Breast epithelium (tissue), 3 donors: Measurements from ENCODE around the gene CSNK1G3.

Experiments used
- POLR2A ChIP-seq: fragments of 450-650 bp; IDR thresholded peaks from one replicate; pipeline ENCODE4 v1.6.1; 2016; ENCODE audit warnings: antibody characterized with exemption, mild to moderate bottlenecking, moderate library complexity
- POLR2AphosphoS5 ChIP-seq, 3 donors: sonication (generic); formaldehyde crosslinking; IDR thresholded peaks; one replicate each; pipeline ENCODE4 v1.6.1; 2017; ENCODE audit warnings: antibody characterized with exemption in 3 of 3
- TF ChIP-seq, protein P1 (sequence below), 3 donors: fragments of 450-650 bp; IDR thresholded peaks; one replicate each; pipeline ENCODE4 v1.5.1; 2016 to 2017; ENCODE audit warnings: antibody characterized with exemption in 3 of 3, mild to moderate bottlenecking in 3 of 3, moderate library complexity in 3 of 3

DNA sequence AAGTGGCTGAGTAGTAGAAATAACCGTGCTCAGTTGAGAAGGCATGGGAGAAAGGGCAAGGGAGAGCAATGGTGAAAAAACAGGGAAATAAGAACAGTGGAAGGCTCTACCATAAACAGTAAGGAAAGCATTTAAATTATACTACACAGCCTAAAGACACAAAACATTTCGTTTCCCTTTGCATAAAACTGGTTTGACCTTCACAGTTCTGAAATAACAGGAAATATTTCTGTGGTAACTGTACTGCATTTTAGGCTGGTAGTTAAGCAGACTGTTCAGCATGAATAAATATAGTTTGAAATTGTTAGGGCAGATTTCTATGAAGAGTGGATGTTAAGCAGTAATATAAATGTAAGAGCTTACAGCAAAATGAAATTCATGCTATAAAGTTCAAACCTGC, 147.5 kb downstream of the CSNK1G3 start:
- TF ChIP-seq POLR2AphosphoS5 (IDR thresholded peaks at IDR 0.05) (no peak), POLR2A (no peak)
- TF ChIP-seq, protein P1, sequence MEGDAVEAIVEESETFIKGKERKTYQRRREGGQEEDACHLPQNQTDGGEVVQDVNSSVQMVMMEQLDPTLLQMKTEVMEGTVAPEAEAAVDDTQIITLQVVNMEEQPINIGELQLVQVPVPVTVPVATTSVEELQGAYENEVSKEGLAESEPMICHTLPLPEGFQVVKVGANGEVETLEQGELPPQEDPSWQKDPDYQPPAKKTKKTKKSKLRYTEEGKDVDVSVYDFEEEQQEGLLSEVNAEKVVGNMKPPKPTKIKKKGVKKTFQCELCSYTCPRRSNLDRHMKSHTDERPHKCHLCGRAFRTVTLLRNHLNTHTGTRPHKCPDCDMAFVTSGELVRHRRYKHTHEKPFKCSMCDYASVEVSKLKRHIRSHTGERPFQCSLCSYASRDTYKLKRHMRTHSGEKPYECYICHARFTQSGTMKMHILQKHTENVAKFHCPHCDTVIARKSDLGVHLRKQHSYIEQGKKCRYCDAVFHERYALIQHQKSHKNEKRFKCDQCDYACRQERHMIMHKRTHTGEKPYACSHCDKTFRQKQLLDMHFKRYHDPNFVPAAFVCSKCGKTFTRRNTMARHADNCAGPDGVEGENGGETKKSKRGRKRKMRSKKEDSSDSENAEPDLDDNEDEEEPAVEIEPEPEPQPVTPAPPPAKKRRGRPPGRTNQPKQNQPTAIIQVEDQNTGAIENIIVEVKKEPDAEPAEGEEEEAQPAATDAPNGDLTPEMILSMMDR (IDR thresholded peaks at IDR 0.05) = no peak
